Testis (tissue), 3 donors: ENCODE data around the gene FAM83C. TPM values are rescaled to one million over a fixed set of nuclear protein-coding genes. Genes with fewer than 3 reads are reported as not detected.

Experiments
- DNase-seq: peaks from one replicate; pipeline ENCODE4 v3.0.0-alpha.2; 2019
- H3K27ac ChIP-seq, 2 donors: fragments of 200-600 bp; sonication (generic); one replicate each; pipeline ENCODE4 v1.5.1; 2019
- H3K27me3 ChIP-seq: fragments of 200-600 bp; sonication (generic); one replicate; pipeline ENCODE4 v1.5.1; 2019
- H3K36me3 ChIP-seq: fragments of 200-600 bp; sonication (generic); one replicate; pipeline ENCODE4 v1.5.1; 2017; ENCODE audit warnings: low read depth; ENCODE audit errors: missing control alignments
- H3K4me1 ChIP-seq: fragments of 200-600 bp; sonication (generic); one replicate; pipeline ENCODE4 v1.5.1; 2019
- H3K4me3 ChIP-seq, 2 donors: fragments of 200-600 bp; sonication (generic); one replicate each; pipeline ENCODE4 v1.5.1; 2017 to 2019
- H3K9me3 ChIP-seq: fragments of 200-600 bp; sonication (generic); one replicate; pipeline ENCODE4 v1.5.1; 2017
- CTCF ChIP-seq, 3 experiments: fragments of 450-650 bp in 2 of 3; fragments of 200-600 bp in 1 of 3; sonication (generic) in 1 of 3; IDR thresholded peaks; one replicate each; pipeline ENCODE4 v1.5.1; 2016 to 2019; ENCODE audit warnings: antibody characterized with exemption in 3 of 3, mild to moderate bottlenecking in 2 of 3, moderate library complexity in 1 of 3
- POLR2A ChIP-seq: fragments of 450-650 bp; IDR thresholded peaks from one replicate; pipeline ENCODE4 v1.6.1; 2017; ENCODE audit warnings: antibody characterized with exemption, mild to moderate bottlenecking, moderate library complexity
- WGBS, 2 donors: methylation state at CpG; one replicate each; pipeline ENCODE4 v1.1.5; 2018; 5-methylcytosine and 5-hydroxymethylcytosine counted together
- intact Hi-C: fragments of 100-400 bp; cut with DNase I; formaldehyde crosslinking; loops from one replicate; pipeline ENCODE4 v1.15.1; 2023; ENCODE audit warnings: low total_unique reads
- polyA plus RNA-seq: library from polyadenylated mRNA; stranded (reverse); fragments of 350-450 nt; fragmentation: Illumina TruSeq; extraction: RNeasy Lipid Tissue Mini Kit (QIAGEN cat#74804); gene quantifications from one replicate; pipeline ENCODE4 v1.2.3, GENCODE V29; 2014; ENCODE audit warnings: low read depth, low replicate concordance; ENCODE audit not compliant: insufficient read depth
- total RNA-seq, 2 donors: library from RNA; depleted of rRNA; stranded (reverse); fragments of >200 nt; gene quantifications; one replicate each; pipeline ENCODE4 v1.2.3, GENCODE V29; 2016

Gene FAM83C
- total and polyA plus RNA-seq, 3 donors from 2014 or later: 0.39 to 0.96 (median 0.43) TPM

GRCh38 chr20:35240083-35240810 lies 52.0 kb downstream of the FAM83C start:
- TF ChIP-seq CTCF (IDR thresholded peaks at IDR 0.05): no peak
- TF ChIP-seq POLR2A: no peak
- Histone ChIP-seq H3K4me3 (no peak overlapping the region), H3K4me1 (no peaks in the 10 kb centered on the region), H3K27me3 (no peaks in the 10 kb centered on the region), H3K36me3 (no peaks in the 10 kb centered on the region), H3K9me3 (no peaks in the 10 kb centered on the region), H3K27ac (no peak overlapping the region)
- intact Hi-C loops: no loop called here
- DNase-seq: no peak
- 76 to 82% methylated on average over 5 of the region's 5 CpGs for WGBS, 2 donors

GRCh38 chr20:35238735-35239134 lies 53.5 kb downstream of the FAM83C start:
- intact Hi-C loops: no loop called here
- Histone ChIP-seq H3K9me3 (no peaks in the 10 kb centered on the region), H3K4me1 (no peaks in the 10 kb centered on the region), H3K36me3 (no peaks in the 10 kb centered on the region), H3K4me3 (no peak overlapping the region), H3K27me3 (no peaks in the 10 kb centered on the region), H3K27ac (no peak overlapping the region)
- TF ChIP-seq CTCF (IDR thresholded peaks at IDR 0.05) (no peak), POLR2A (no peak)
- 84 to 91% methylated on average over 5 of the region's 5 CpGs for WGBS, 2 donors
- DNase-seq: no peak

- Histone ChIP-seq H3K27me3 (no peaks in the 10 kb centered on the region), H3K27ac (no peak overlapping the region), H3K36me3 (no peaks in the 10 kb centered on the region), H3K4me1 (no peaks in the 10 kb centered on the region), H3K4me3 (no peak overlapping the region), H3K9me3 (no peaks in the 10 kb centered on the region)
- no peak for TF ChIP-seq POLR2A
- no peak for TF ChIP-seq CTCF (IDR thresholded peaks at IDR 0.05)
- intact Hi-C loops: no loop called here
- DNase-seq: no peak
- 83 to 90% methylated on average over 4 of the region's 4 CpGs for WGBS, 2 donors
Observed at GRCh38 chr20:35238170-35238569, 54.1 kb downstream of the FAM83C start.

- H3K4me1 ChIP-seq: no peaks in the 10 kb centered on the region
- H3K27ac ChIP-seq: no peak overlapping the region
- no peaks in the 10 kb centered on the region for H3K27me3 ChIP-seq
- DNase-seq: no peak
- no peak for TF ChIP-seq POLR2A
- TF ChIP-seq CTCF (IDR thresholded peaks at IDR 0.05): no peak
- H3K4me3 ChIP-seq: no peak overlapping the region
- intact Hi-C loops: no loop called here
- no peaks in the 10 kb centered on the region for H3K36me3 ChIP-seq
- H3K9me3 ChIP-seq: no peaks in the 10 kb centered on the region
Observed at GRCh38 chr20:35237486-35237885, 54.7 kb downstream of the FAM83C start.

- DNase-seq: no peak
- no peaks in the 10 kb centered on the region for H3K9me3 ChIP-seq
- whole genome bisulfite sequencing, 2 donors: 83 to 93% methylated on average over 3 to 6 of the region's 6 CpGs
- no peaks in the 10 kb centered on the region for H3K4me1 ChIP-seq
- no peak overlapping the region for H3K4me3 ChIP-seq
- intact Hi-C loops: no loop called here
- no peak for TF ChIP-seq CTCF (IDR thresholded peaks at IDR 0.05)
- no peak for TF ChIP-seq POLR2A
- no peaks in the 10 kb centered on the region for H3K27me3 ChIP-seq
- no peak overlapping the region for H3K27ac ChIP-seq
- no peaks in the 10 kb centered on the region for H3K36me3 ChIP-seq
Observed at GRCh38 chr20:35235881-35236280, 56.3 kb downstream of the FAM83C start.
